Frontal cortex (tissue), 4 donors: ENCODE data around the gene GRM4. TPM values are rescaled to one million over a fixed set of nuclear protein-coding genes. Genes with fewer than 3 reads are reported as not detected.

Experiments used
- DNase-seq, 2 donors: peaks; one replicate each; pipeline ENCODE4 v3.0.0; 2012; ENCODE audit warnings: low spot score in 2 of 2
- FAIRE-seq: peaks from 2 replicates; lab custom pipeline; 2012; peaks lifted over from hg19 to GRCh38; lab: Jason Lieb, UNC
- small RNA-seq: library from RNA; depleted of rRNA; stranded (forward); fragments of <200 nt; gene quantifications from one replicate; pipeline ENCODE3, GENCODE V24; 2014
- total RNA-seq: library from RNA; depleted of rRNA; stranded (reverse); fragments of >200 nt; gene quantifications from one replicate; pipeline ENCODE4 v1.2.3, GENCODE V29; 2014
- donor health status: control.
- donor health status: control.
- donor health status: control.

Gene GRM4
- total RNA-seq, 1 donor from 2014 or later: 3.7 TPM

GRCh38 chr6:33975661-33976436, 170.0 kb downstream of the GRM4 start:
- DNase-seq: no peak
- FAIRE-seq: no peak

- FAIRE-seq: no peak
- DNase-seq: no peak
Observed at GRCh38 chr6:33974471-33974870, 171.4 kb downstream of the GRM4 start.

GRCh38 chr6:33974030-33974429, 171.9 kb downstream of the GRM4 start:
- DNase-seq (no peak), FAIRE-seq (no peak)

- DNase-seq (no peak), FAIRE-seq (no peak)
Observed at GRCh38 chr6:33971580-33971979, 174.3 kb downstream of the GRM4 start.

Small RNAs within 50 kb of the gene (small RNA-seq; reads per million reads assigned to genes)
- gene MIR1275: not detected

Other genes with a start within 250 kb of the GRM4 start
- gene HMGA1, start 90.8 kb upstream of the GRM4 start, total RNA-seq: 24.5 TPM
- 23.2 TPM for gene SMIM29, start 102.9 kb upstream of the GRM4 start, total RNA-seq
- gene NUDT3, start 246.6 kb upstream of the GRM4 start, total RNA-seq: 96.2 TPM